NCI-H2171 treated with DMSO at 0.1 percent for 48 hours (cell line): ENCODE data around the gene DIAPH2.

Experiments used
- DNase-seq: peaks from one replicate; lab custom pipeline; 2025; lab: John Stamatoyannopoulos, UW

Gene DIAPH2

DNA sequence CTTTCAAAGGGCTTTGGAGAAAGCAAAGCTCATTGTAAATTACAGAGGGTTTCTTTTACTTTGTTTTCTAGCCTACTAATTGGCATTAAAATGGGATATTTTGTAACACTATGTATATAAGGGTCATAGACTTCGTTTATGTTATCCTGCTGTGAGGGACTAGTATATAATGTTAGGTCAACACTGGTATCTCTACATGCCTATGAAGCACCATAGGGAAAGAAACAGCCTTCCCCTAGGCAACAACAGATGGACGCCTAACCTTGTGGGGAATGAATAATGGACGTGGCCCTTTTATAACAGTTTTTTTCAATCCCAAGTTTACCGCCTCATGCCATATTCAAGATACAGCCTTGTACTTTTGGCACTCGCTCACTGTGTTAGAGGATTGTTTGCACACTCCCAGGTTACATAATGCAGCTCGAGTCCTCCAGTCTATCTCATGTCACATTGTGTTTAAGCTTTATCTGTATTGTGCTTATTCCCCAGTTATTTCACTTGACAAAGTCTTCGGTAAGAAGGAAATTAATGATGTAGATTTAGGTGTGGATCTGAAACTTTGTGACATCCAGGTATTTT lies 910.1 kb downstream of the DIAPH2 start:
- DNase-seq, result no peak

DNA sequence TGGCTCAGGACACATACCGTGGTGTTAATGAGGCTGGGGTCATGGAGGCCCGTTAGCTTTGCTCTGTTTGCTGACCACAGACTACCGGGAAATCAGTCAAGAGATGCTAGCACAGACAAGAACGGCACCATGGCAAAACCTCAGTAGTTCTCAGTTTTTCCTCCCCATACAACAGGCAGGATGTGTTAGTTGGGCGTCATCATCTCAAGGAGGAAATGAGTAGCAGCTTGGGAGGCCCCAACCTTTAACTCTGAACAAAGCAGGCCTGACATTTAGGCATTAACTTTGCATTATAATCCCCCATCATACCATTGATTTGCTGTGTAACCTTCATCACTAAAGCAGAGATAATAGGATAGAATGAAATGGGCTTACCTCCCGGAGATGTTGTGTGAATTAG lies 913.3 kb downstream of the DIAPH2 start:
- DNase-seq, result no peak

DNA sequence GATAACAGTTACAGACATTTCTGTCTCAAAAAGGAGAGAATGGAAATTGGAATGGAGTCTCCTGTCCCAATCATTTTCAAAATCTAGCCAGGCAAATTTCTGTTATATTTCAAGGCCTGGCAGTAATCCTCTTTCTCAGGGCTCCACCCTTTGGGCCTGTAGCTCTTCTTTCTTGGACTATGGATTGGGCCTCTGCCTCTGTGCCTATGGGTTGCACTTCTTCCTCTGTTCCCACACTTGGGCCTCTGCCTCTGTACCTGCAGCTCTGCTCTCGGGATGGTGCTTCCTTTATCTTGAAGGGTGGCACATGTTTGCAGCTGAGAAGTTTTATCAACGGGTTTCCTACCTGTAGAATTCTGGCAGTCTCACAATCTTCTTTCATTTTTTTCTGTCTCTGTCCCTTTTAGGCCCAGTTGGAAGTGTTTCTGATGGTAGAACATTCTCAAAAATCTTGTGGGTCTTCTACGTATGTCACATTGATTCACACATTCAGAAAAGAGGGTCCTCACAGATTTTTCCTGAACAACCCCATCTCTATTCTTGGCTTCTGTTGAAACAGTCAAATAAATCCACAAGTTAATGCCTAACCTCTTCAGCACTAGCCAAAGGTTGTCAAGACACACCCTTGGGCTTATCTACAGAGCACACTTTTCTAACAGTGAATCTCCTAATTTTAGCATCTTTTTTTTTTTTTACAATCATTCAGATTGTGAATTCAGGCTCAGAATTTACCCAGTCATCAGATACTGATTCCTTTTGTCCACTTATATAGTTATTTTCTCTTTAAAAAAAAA lies 918.0 kb downstream of the DIAPH2 start:
- no peak for DNase-seq

DNA sequence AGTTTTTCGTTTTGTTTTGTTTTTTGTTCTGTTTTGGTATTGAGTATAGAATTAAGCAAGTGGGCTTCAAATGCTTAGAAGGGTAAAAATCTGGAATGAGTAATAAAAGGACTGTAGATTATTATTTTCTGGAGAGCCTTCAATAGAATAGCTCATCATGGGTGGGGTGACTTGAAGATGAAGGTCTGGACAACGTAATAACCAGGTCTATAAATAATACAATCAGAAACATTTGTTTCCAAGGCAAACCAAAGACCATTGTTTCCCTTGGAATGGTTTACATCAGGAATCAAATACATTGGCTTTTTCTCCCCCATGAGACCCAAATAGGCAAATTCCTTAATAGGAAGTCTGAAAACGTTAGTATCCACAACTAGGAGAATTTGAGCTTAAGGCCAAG lies 920.6 kb downstream of the DIAPH2 start:
- DNase-seq, result no peak

DNA sequence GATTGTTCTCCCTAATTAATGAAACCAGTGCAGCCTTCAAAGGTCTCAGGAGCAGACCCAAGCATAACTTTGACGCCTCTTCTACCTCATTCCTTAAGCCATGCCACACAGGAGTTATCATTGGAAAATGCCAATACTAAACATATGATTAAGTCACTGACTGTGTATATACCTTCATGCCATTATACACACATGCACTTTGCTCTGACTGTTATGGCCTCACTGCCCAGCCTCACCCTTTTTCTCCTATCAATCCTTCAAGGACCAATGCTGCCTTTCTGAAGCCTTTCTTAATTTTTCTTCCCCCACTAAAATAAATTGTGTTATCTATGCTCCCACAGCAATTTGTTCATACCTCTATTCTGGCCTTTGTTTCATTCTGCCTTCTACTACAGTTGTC lies 924.7 kb downstream of the DIAPH2 start:
- no peak for DNase-seq

DNA sequence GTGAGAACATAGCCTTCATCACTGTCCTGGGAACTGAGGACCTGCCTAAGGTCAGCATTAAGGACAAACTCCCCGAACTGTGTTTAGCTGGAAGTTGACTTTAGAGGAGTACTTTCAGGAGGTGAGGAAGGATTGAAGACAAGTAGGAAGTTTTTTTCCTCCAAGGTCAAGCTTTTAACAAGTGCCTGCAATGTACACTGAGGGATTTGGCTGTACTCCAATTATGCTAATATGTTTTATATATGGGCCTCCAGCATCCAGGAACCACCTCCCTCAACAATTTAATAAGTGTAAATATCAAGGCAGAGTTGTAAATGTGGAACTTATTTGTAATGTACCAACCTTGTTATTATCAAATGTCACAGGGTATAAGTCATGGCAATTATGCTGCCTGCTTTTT lies 925.3 kb downstream of the DIAPH2 start:
- DNase-seq, result no peak

DNA sequence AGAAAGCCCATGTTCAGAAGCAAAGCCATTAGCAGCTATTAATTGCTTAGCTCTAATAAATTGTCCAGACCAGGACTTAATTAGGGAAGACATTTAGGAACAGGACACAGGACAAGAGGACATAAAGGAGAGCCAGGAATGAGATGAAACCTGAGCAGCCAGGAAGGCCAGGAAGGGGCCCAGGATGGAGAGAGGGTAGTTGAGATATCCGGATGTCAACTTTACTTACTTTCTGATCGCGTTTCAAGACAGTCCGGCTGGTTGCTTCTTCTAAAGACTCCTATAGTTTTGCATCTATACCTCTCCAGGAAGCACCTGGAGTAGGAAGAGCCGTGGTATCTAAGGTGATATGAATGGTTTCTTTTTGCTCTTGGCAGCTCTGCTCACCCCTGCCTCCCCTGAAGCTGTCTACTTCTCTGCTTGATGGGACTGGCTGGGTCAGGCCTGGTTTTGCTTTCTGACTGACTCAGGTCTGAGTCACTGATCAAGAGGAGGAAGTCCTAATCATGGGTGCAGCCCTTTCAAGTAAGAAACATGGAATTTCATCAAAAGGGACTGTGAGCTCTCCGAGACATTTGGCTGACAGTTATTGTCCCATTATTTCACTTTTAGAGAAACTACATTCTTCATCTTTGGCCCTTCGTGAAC lies 932.4 kb downstream of the DIAPH2 start:
- no peak for DNase-seq

DNA sequence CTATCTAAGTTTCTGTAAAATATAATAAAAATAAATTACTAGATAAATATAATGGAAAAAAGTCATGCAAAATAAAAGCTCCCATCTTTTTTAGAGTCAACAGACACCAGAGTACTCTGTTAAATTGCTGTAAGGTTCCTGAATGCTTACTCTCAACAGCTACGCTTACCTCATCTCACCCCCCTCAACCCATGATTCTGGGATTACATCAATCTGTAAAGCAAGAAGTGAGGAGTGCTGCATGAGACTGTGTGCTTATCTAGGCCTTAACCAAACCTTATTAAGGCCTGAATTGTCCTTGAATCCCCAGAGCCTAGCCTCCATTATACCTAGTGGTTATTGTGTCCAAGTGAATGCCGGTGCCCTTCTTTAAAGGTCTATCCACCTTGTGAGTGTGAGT lies 934.9 kb downstream of the DIAPH2 start:
- DNase-seq, result no peak

DNA sequence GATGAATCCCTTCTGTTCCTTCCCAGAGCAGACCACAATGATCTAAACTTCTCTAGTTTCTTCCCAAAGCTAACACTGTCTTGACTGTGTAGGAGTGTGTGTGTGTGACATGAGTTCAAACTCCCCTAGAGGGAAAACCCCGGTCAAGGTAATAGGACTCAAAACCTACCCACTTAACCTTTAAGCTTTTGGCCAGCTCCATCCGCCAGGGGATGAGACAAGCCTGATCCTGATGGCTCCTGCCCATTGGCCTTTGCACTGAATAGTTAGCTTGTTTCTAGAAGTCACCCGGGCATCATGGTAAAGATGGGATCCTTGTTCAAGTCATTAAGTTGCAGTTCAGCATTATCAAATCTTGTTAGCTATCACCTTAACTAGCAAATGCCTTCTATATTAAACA lies 937.5 kb downstream of the DIAPH2 start:
- no peak for DNase-seq

DNA sequence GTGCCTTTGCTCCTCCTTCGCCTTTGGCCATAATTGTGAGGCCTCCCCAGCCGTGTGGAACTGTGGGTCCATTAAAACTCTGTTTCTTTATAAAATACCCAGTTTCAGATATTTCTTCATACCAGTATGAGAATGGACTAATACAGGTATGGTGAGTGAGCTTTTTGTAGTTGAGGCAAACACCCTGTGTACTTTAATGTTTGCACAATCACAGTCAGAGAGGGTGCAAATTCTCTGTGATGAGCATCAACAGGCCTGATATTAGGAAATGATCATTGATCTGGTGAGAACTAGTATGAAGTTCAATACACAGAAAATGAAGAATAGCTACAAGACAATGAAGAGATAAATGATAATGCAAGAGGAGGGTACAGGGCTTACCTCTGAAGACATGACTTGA lies 943.7 kb downstream of the DIAPH2 start:
- no peak for DNase-seq

DNA sequence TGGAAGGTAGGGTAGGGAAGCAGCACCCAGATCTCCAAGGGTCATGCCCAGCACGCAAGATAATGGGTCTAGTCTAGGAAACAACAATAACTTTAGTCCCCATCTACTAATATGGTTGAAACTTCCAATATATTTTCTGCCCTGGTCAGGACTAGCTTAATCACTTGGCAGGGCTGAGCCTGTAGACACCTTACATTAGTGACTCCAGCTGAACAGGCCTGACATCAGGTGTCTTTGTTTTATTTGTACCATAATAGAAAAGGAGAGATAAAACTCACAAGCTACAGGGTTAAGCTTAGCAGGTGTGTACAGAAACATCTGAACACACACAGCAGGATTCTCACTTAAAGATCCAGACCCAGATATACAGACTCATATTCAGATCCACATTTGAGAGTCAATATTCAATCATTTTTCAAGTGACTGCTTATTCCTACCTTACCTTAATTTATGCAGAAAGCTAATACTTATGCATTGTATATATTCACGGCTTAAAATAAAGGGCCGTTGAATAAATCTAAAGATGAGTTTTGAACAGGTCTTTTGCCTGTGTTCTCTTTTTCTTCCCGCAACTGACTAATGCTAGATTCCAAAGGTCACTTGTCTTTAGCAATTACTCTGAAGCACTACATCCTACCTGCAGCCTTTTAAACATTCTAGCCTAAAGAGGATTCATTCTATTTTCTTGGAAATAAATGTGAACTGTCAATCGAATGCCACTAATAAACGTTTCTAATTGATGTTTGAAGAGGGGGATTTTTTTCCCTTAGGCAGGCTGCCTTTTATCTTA lies 944.4 kb downstream of the DIAPH2 start:
- no peak for DNase-seq

DNA sequence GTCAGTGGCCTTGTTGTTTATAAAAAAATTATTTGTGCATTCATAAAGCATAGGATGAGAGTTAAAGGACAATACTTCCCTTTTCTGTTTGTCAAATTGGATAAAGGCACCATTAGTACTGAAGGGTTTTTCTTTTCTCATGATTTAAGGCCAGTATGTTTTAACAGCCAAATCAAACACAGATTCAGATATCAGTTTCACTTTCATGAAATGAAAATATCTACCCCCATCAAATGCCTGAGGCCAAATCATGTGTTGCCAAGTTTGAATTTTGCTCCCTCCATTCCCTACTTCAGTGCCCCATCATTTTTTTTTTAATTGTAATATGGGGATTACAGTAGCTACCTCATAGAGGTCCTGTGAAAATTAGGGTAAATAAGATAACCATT lies 944.9 kb downstream of the DIAPH2 start:
- DNase-seq, result no peak

DNA sequence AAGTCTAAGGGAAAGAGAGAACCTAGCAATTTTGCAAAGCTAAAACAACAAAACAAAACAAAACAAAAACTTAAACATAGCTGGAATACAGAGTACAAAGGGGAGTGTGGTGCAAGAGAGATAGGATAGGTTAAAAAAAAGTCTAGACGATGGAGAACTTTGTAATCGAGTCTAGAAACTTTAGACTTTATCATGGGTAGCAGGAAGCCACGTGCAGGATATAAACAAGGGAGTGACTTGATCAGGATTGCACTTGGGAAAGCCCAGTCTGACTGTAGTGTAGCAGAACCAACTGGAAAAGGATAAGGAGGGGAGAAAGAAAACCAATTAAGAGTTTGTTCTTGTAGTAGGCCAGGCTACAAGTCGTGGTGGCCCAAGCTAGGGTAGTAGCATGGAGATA lies 949.2 kb downstream of the DIAPH2 start:
- DNase-seq, result no peak

DNA sequence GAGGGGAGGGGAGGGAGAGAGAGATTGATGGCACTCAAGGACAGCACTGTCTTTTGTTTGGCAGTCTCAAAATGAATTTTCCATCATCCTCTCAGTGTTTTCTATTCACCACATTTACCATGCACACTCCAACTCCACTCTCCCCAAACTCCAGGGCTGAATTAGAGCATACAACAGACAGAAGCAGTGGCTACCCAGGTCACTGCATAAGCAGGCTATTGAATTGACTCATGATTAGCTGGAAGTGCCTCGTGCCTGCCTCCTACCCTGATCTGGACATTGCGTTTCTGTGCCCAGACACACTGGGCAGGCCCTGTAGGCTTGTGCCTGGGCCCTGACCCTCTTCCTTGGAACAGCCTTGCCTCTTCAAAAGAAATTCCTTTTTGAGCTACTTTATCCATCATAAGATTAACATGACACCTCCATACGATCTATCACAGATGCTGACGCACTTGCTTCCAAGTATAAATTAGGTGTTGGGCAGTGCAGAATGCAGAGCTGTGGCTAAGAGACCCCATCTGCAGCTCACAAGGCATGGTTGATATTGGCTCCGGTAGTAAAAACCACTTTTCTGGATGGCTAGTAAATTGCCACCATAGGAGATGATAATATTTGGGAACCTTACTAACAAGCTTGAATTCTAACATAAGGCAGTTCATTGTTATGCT lies 952.0 kb downstream of the DIAPH2 start:
- DNase-seq, result no peak

DNA sequence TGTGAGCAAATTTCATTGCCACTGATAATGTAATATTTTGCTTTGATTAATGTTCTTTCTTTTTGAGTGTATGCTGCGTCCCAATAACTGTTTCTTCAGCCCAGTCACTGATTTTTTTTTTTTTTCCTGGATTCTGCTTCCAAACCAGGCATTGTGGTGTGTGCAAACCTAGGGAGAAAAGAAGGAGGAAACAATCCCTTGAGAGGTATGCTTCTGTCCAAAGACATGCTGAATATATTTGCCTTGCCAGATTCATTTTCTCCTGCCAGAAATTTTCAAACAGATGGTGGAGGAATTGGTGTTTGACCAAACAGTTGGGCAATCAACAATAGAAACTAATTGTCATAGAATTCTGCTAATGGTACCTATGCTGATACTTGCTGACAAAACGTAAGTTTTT lies 952.6 kb downstream of the DIAPH2 start:
- no peak for DNase-seq

DNA sequence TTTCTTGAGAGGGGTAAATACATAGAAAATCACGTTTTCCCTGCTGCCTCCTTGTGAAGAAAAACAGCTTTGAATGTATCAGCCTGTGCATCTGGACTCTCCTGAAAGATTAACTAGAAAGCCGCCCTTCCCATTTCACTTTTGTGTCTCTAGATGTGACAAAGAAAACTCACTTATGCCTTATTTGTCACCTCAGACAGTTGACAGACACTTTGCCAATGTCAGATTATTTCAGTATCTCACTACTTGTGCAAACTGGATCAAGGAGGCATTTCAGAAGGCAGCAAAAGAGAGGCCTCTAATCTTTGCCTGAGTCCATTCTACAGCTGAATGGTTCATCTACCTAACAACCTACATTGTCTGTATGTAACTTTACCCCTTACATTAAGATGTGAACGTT lies 954.0 kb downstream of the DIAPH2 start:
- DNase-seq, result no peak

DNA sequence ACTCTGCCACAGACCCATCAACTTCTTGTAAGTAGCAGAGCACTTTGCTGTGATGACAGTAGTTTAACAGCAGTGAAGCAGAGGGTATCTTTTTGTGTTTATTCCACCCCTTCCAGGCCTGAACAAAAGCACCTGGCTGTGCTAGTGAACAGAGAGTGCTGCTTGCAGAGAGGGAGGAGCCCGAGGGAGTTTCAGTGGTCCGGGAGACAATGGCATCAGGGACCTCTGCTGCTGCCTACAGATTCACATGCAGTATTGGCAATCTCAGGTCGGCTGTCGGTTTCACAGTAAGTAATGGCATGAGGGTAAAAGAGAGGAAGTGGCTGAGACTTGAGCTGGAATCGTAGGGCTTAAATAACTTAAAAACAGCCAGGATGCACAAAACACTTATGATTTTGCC lies 954.9 kb downstream of the DIAPH2 start:
- peak; percentile 1 for DNase-seq
